Upper lobe of left lung (tissue), 4 donors: ENCODE data around the gene PTN.

ENCODE experiments used
- EP300 ChIP-seq, 4 donors: sonication (generic); formaldehyde crosslinking; IDR thresholded peaks; one replicate each; pipeline ENCODE4 v1.5.1; 2017; ENCODE audit warnings: antibody characterized with exemption in 4 of 4, control low read depth in 2 of 4
- POLR2A ChIP-seq, 4 donors: fragments of 450-650 bp; IDR thresholded peaks; one replicate each; pipeline ENCODE4 v1.5.1; 2016 to 2017; ENCODE audit warnings: antibody characterized with exemption in 4 of 4, mild to moderate bottlenecking in 2 of 4
- TF ChIP-seq, protein P1 (sequence below), 6 experiments: fragments of 450-650 bp in 4 of 6; fragments of 200-600 bp in 2 of 6; sonication (generic) in 2 of 6; IDR thresholded peaks; one replicate each; pipeline ENCODE4 v1.5.1; 2016 to 2019; ENCODE audit warnings: antibody characterized with exemption in 6 of 6

DNA sequence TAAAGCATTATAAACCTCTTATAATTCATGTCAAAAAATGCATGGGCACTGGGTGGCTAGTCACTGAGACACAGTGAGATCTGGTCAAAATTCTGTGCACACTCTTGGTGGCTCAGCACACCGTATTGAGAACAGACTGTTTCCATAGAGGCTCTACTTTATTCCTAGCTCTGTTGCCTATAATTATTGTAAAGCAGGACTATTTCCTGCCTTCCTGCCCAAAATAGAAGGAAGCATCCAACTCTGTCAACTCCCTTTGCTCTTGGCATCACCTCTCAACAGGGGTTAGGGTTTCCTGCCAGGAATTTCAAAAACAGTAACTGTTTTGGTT is 45.1 kb downstream of the PTN start:
- TF ChIP-seq, protein P1, sequence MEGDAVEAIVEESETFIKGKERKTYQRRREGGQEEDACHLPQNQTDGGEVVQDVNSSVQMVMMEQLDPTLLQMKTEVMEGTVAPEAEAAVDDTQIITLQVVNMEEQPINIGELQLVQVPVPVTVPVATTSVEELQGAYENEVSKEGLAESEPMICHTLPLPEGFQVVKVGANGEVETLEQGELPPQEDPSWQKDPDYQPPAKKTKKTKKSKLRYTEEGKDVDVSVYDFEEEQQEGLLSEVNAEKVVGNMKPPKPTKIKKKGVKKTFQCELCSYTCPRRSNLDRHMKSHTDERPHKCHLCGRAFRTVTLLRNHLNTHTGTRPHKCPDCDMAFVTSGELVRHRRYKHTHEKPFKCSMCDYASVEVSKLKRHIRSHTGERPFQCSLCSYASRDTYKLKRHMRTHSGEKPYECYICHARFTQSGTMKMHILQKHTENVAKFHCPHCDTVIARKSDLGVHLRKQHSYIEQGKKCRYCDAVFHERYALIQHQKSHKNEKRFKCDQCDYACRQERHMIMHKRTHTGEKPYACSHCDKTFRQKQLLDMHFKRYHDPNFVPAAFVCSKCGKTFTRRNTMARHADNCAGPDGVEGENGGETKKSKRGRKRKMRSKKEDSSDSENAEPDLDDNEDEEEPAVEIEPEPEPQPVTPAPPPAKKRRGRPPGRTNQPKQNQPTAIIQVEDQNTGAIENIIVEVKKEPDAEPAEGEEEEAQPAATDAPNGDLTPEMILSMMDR (IDR thresholded peaks at IDR 0.05): no peak
- TF ChIP-seq POLR2A (IDR thresholded peaks at IDR 0.05): no peak
- no peak for TF ChIP-seq EP300 (IDR thresholded peaks at IDR 0.05)
